Nephron (organoid): Measurements from ENCODE around the gene GYS2.

ENCODE experiments used
- H3K27ac Mint-ChIP-seq, 3 experiments: 2 replicates each; pipeline ENCODE4 v1.8.0; 2020; ENCODE audit warnings: mixed read lengths in 3 of 3, mild to moderate bottlenecking in 2 of 3, moderate library complexity in 1 of 3
- H3K27me3 Mint-ChIP-seq: 2 replicates; pipeline ENCODE4 v1.8.0; 2021; ENCODE audit warnings: low read depth, mild to moderate bottlenecking, moderate library complexity, mixed read lengths
- H3K36me3 Mint-ChIP-seq: 2 replicates; pipeline ENCODE4 v1.8.0; 2020; ENCODE audit warnings: low read depth, mixed read lengths
- H3K4me1 Mint-ChIP-seq: 2 replicates; pipeline ENCODE4 v1.8.0; 2020; ENCODE audit warnings: mixed read lengths
- H3K4me3 Mint-ChIP-seq, 3 experiments: 2 replicates each; pipeline ENCODE4 v1.8.0; 2020; ENCODE audit warnings: mild to moderate bottlenecking in 3 of 3, mixed read lengths in 3 of 3, moderate library complexity in 2 of 3
- H3K9me3 Mint-ChIP-seq: 2 replicates; pipeline ENCODE4 v1.8.0; 2020; ENCODE audit warnings: mixed read lengths
- TF ChIP-seq, protein P1 (sequence below), 3 experiments: fragments of 200-600 bp; sonication (generic); IDR thresholded peaks; one replicate each; pipeline ENCODE4 v1.5.0; 2021; ENCODE audit warnings: antibody characterized with exemption in 3 of 3; ENCODE audit not compliant: unreplicated experiment in 3 of 3

GYS2 gene

GRCh38 chr12:21546716-21547115 lies 57.9 kb downstream of the GYS2 start:
- no peak overlapping the region for H3K4me3 Mint-ChIP-seq
- no peaks in the 10 kb centered on the region for H3K36me3 Mint-ChIP-seq
- H3K4me1 Mint-ChIP-seq = peaks cover 7% of the 10 kb centered on the region
- H3K27me3 Mint-ChIP-seq = peaks cover 4% of the 10 kb centered on the region
- H3K9me3 Mint-ChIP-seq = no peaks in the 10 kb centered on the region
- TF ChIP-seq, protein P1, sequence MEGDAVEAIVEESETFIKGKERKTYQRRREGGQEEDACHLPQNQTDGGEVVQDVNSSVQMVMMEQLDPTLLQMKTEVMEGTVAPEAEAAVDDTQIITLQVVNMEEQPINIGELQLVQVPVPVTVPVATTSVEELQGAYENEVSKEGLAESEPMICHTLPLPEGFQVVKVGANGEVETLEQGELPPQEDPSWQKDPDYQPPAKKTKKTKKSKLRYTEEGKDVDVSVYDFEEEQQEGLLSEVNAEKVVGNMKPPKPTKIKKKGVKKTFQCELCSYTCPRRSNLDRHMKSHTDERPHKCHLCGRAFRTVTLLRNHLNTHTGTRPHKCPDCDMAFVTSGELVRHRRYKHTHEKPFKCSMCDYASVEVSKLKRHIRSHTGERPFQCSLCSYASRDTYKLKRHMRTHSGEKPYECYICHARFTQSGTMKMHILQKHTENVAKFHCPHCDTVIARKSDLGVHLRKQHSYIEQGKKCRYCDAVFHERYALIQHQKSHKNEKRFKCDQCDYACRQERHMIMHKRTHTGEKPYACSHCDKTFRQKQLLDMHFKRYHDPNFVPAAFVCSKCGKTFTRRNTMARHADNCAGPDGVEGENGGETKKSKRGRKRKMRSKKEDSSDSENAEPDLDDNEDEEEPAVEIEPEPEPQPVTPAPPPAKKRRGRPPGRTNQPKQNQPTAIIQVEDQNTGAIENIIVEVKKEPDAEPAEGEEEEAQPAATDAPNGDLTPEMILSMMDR (IDR thresholded peaks at IDR 0.05; ENCODE audit: unreplicated experiment in 3 of 3) = no peak
- no peak overlapping the region for H3K27ac Mint-ChIP-seq

DNA sequence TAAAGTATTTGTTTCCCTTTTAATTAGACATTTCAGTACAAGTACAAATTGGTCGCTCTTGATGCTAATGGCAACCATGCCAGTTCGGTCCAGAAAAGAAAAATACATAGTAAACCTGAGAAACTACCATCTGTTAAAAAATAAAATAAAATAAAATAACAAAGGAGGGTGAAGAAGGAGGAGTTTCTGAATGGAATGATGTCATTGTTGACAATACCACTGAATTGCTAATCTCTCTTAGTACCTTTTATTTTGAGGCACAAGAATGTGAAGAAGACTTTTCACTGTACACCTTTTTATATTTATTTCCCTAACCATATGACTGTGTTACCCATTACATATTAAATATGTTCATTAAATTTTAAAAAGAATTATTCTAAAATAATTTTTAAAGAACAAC lies 59.1 kb downstream of the GYS2 start:
- no peaks in the 10 kb centered on the region for H3K9me3 Mint-ChIP-seq
- no peaks in the 10 kb centered on the region for H3K36me3 Mint-ChIP-seq
- no peak overlapping the region for H3K4me3 Mint-ChIP-seq
- H3K27ac Mint-ChIP-seq = no peak overlapping the region
- peaks cover 4% of the 10 kb centered on the region for H3K27me3 Mint-ChIP-seq
- TF ChIP-seq, protein P1 (IDR thresholded peaks at IDR 0.05; ENCODE audit: unreplicated experiment in 3 of 3) = no peak
- H3K4me1 Mint-ChIP-seq = peaks cover 3% of the 10 kb centered on the region

DNA sequence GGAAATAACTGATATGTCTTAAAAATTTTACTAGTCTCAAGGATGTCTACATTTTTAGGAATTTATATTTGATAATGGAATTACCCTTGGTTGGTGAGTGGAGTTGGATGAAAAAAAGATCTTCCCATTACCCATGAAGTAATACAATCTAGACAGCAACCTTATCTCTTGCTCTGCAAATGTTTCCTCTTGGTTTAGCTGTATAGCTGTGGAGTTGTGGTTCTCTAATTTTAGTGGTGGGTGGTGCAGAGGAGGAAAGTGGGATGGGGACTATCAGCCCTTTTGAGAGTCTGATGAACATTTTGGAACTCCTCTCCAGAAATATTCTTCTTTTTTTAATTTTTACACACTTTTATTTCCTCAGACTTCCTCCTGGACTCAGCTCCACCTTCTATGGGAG lies 61.5 kb downstream of the GYS2 start:
- TF ChIP-seq, protein P1 (IDR thresholded peaks at IDR 0.05; ENCODE audit: unreplicated experiment in 3 of 3) = no peak
- no peaks in the 10 kb centered on the region for H3K36me3 Mint-ChIP-seq
- peaks cover 4% of the 10 kb centered on the region for H3K27me3 Mint-ChIP-seq
- no peaks in the 10 kb centered on the region for H3K9me3 Mint-ChIP-seq
- no peak overlapping the region for H3K27ac Mint-ChIP-seq
- H3K4me1 Mint-ChIP-seq = no peaks in the 10 kb centered on the region
- no peak overlapping the region for H3K4me3 Mint-ChIP-seq

GRCh38 chr12:21542403-21542802 lies 62.2 kb downstream of the GYS2 start:
- TF ChIP-seq, protein P1 (IDR thresholded peaks at IDR 0.05; ENCODE audit: unreplicated experiment in 3 of 3) = no peak
- no peaks in the 10 kb centered on the region for H3K9me3 Mint-ChIP-seq
- H3K27me3 Mint-ChIP-seq = peaks cover 4% of the 10 kb centered on the region
- H3K4me3 Mint-ChIP-seq = no peak overlapping the region
- no peaks in the 10 kb centered on the region for H3K36me3 Mint-ChIP-seq
- H3K4me1 Mint-ChIP-seq = no peaks in the 10 kb centered on the region
- no peak overlapping the region for H3K27ac Mint-ChIP-seq

DNA sequence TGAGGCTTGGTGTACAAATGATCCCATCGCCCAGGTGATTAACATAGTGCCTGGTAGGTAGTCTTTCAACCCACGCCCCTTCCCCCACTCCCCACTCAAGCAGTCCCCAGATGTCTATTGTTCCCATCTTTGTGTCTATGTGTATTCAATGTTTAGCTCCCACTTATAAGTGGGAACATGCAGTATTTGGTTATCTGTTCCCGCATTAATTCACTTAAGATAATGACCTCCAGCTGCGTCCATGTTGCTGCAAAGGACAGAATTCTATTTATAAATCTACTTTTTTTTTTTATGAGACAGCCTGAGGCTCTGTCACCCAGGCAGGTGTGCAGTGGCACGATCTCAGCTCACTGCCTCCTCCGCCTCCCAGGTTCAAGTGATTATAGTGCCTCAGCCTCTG lies 62.9 kb downstream of the GYS2 start:
- H3K27me3 Mint-ChIP-seq = peaks cover 4% of the 10 kb centered on the region
- H3K36me3 Mint-ChIP-seq = no peaks in the 10 kb centered on the region
- no peak overlapping the region for H3K4me3 Mint-ChIP-seq
- H3K4me1 Mint-ChIP-seq = no peaks in the 10 kb centered on the region
- H3K9me3 Mint-ChIP-seq = no peaks in the 10 kb centered on the region
- no peak overlapping the region for H3K27ac Mint-ChIP-seq
- TF ChIP-seq, protein P1 (IDR thresholded peaks at IDR 0.05; ENCODE audit: unreplicated experiment in 3 of 3) = no peak

- TF ChIP-seq, protein P1 (IDR thresholded peaks at IDR 0.05; ENCODE audit: unreplicated experiment in 3 of 3) = no peak
- Mint-ChIP-seq H3K36me3 (no peaks in the 10 kb centered on the region), H3K4me1 (no peaks in the 10 kb centered on the region), H3K27ac (no peak overlapping the region), H3K9me3 (no peaks in the 10 kb centered on the region), H3K27me3 (peaks cover 4% of the 10 kb centered on the region), H3K4me3 (no peak overlapping the region)
These were observed 64.8 kb downstream of the GYS2 start for GRCh38 chr12:21539797-21540196.
